Colonic mucosa (tissue), 4 donors: ENCODE results near the gene LCP2. TPM values are rescaled to one million over a fixed set of nuclear protein-coding genes. Genes with fewer than 3 reads are reported as not detected.

ENCODE experiments used
- DNase-seq: peaks from one replicate; pipeline ENCODE4 v3.0.0-alpha.2; 2020
- H3K27ac ChIP-seq: fragments of 200-600 bp; one replicate; pipeline ENCODE4 v1.8.0; 2021
- H3K27me3 ChIP-seq: fragments of 200-600 bp; one replicate; pipeline ENCODE4 v1.8.0; 2021
- H3K36me3 ChIP-seq: fragments of 200-600 bp; one replicate; pipeline ENCODE4 v1.8.0; 2021
- H3K4me1 ChIP-seq: fragments of 200-600 bp; one replicate; pipeline ENCODE4 v1.8.0; 2021; ENCODE audit warnings: mild to moderate bottlenecking
- H3K4me3 ChIP-seq: fragments of 200-600 bp; one replicate; pipeline ENCODE4 v1.8.0; 2021
- H3K9ac ChIP-seq, 2 donors: one replicate each; pipeline ENCODE4 v1.7.0; 2013; ENCODE audit warnings: control low read depth in 2 of 2, low read depth in 2 of 2, low read length in 2 of 2
- H3K9me3 ChIP-seq: fragments of 200-600 bp; one replicate; pipeline ENCODE4 v1.8.0; 2021
- CTCF ChIP-seq: fragments of 200-600 bp; IDR thresholded peaks from one replicate; pipeline ENCODE4 v1.8.0; 2022; ENCODE audit warnings: antibody characterized with exemption, mild to moderate bottlenecking
- intact Hi-C: fragments of 100-400 bp; cut with DNase I; formaldehyde crosslinking; loops from one replicate; pipeline ENCODE4 v1.14.1; 2022
- total RNA-seq, 2 donors: library from RNA; stranded (reverse); fragmentation: NEBNext Ultra II Directional in 1 of 2; extraction: Animal tissue kit (Norgen Biotek cat#: 25700) in 1 of 2; gene quantifications; one replicate each; pipeline ENCODE4 v1.2.1, GENCODE V29; 2021
- donor health status: healthy.
- donor health status: DM: no; HTN: no; CAD: no.
- donor health status: DM: no; HTN: no; CAD: no.

The LCP2 gene
- total RNA-seq, 2 donors from 2014 or later: 8.0 to 13.4 TPM

GRCh38 chr5:170329524-170329923 lies 31.9 kb upstream of the LCP2 start:
- no peak overlapping the region for H3K9ac ChIP-seq
- H3K36me3 ChIP-seq: no peaks in the 10 kb centered on the region
- DNase-seq: no peak
- TF ChIP-seq CTCF: no peak
- no peaks in the 10 kb centered on the region for H3K9me3 ChIP-seq
- intact Hi-C loops: no loop called here
- no peaks in the 10 kb centered on the region for H3K27me3 ChIP-seq
- H3K4me3 ChIP-seq: no peak overlapping the region
- H3K27ac ChIP-seq: no peak overlapping the region
- H3K4me1 ChIP-seq: no peaks in the 10 kb centered on the region

- H3K27ac ChIP-seq: no peak overlapping the region
- DNase-seq: no peak
Observed at GRCh38 chr5:170327829-170328228, 30.3 kb upstream of the LCP2 start.

GRCh38 chr5:170327168-170327567 lies 29.6 kb upstream of the LCP2 start:
- TF ChIP-seq CTCF: no peak
- H3K9me3 ChIP-seq: no peaks in the 10 kb centered on the region
- no peak for DNase-seq
- no peak overlapping the region for H3K9ac ChIP-seq
- H3K27ac ChIP-seq: no peak overlapping the region
- no peaks in the 10 kb centered on the region for H3K27me3 ChIP-seq
- H3K4me3 ChIP-seq: no peak overlapping the region
- H3K4me1 ChIP-seq: no peaks in the 10 kb centered on the region
- no peaks in the 10 kb centered on the region for H3K36me3 ChIP-seq
- intact Hi-C loops: no loop called here

More at GRCh38 chr5:170327829-170328228, 30.3 kb upstream of the LCP2 start:
- Histone ChIP-seq H3K9ac (no peak overlapping the region), H3K27me3 (no peaks in the 10 kb centered on the region), H3K4me3 (no peak overlapping the region), H3K36me3 (no peaks in the 10 kb centered on the region), H3K9me3 (no peaks in the 10 kb centered on the region), H3K4me1 (no peaks in the 10 kb centered on the region)
- intact Hi-C loops: no loop called here
- no peak for TF ChIP-seq CTCF

- intact Hi-C loops: no loop called here
- no peak for TF ChIP-seq CTCF
- no peak for DNase-seq
Observed at GRCh38 chr5:170319301-170319700, 21.7 kb upstream of the LCP2 start.

GRCh38 chr5:170317499-170317898 lies 19.9 kb upstream of the LCP2 start:
- no peaks in the 10 kb centered on the region for H3K27me3 ChIP-seq
- H3K4me1 ChIP-seq: no peaks in the 10 kb centered on the region
- intact Hi-C loops: no loop called here
- no peak overlapping the region for H3K4me3 ChIP-seq
- no peak for DNase-seq
- H3K9ac ChIP-seq: no peak overlapping the region
- H3K36me3 ChIP-seq: no peaks in the 10 kb centered on the region
- TF ChIP-seq CTCF: no peak
- no peak overlapping the region for H3K27ac ChIP-seq
- no peaks in the 10 kb centered on the region for H3K9me3 ChIP-seq

More at GRCh38 chr5:170319301-170319700, 21.7 kb upstream of the LCP2 start:
- Histone ChIP-seq H3K36me3 (no peaks in the 10 kb centered on the region), H3K27ac (no peak overlapping the region), H3K9me3 (no peaks in the 10 kb centered on the region), H3K4me1 (no peaks in the 10 kb centered on the region), H3K9ac (no peak overlapping the region), H3K4me3 (no peak overlapping the region), H3K27me3 (no peaks in the 10 kb centered on the region)

- H3K27ac ChIP-seq: no peak overlapping the region
- DNase-seq: no peak
- no peaks in the 10 kb centered on the region for H3K9me3 ChIP-seq
- no peak overlapping the region for H3K9ac ChIP-seq
- no peak for TF ChIP-seq CTCF
- H3K4me1 ChIP-seq: no peaks in the 10 kb centered on the region
- no peaks in the 10 kb centered on the region for H3K36me3 ChIP-seq
- no peaks in the 10 kb centered on the region for H3K27me3 ChIP-seq
- no peak overlapping the region for H3K4me3 ChIP-seq
- intact Hi-C loops: no loop called here
Observed at GRCh38 chr5:170316937-170317336, 19.4 kb upstream of the LCP2 start.
